Measurements from ENCODE around the gene ICAM5. TPM values are rescaled to one million over a fixed set of nuclear protein-coding genes. Genes with fewer than 3 reads are reported as not detected.

ICAM5 gene
- total and polyA plus RNA-seq, 2 donors from 2014 or later, result 0.34 to 2.9 TPM

GRCh38 chr19:10252707-10253106, 37.0 kb upstream of the ICAM5 start:
- TF ChIP-seq CTCF (IDR thresholded peaks at IDR 0.05; ENCODE audit: borderline replicate concordance, extremely low read depth, insufficient read depth), result no peak
- DNase-seq (no peak), FAIRE-seq (no peak)
- intact Hi-C loops (cut with DNase I), result loop anchor here (5.0 kb wide), 1 partner anchor 145 kb away; no protein-coding TSS in a partner anchor
- Histone ChIP-seq H3K4me1 (ENCODE audit: control insufficient read depth in 2 of 3, insufficient read depth in 2 of 3, low read depth in 1 of 3, low read length in 3 of 3) (peaks cover 0 to 8% (median 0%) of the 10 kb centered on the region in 3 donors), H3K9ac (ENCODE audit: low read length in 3 of 3) (peak overlapping the region; percentile 26 to 97 (median 81)), H3K9me3 (ENCODE audit: control insufficient read depth in 2 of 3, insufficient read depth in 1 of 3, low read length in 3 of 3) (no peaks in the 10 kb centered on the region), H3K36me3 (ENCODE audit: control insufficient read depth in 2 of 3, insufficient read depth in 3 of 3, low read length in 3 of 3) (peaks cover 2 to 21% (median 15%) of the 10 kb centered on the region in 3 donors), H3K27ac (ENCODE audit: low read depth in 2 of 2, low read length in 2 of 2) (peak overlapping the region in 1 of 2 donors; percentile 88), H3K4me3 (ENCODE audit: low read length in 3 of 3) (peak overlapping the region; percentile 97 to 99 (median 98)), H3K27me3 (ENCODE audit: control insufficient read depth, insufficient read depth, low read length) (no peaks in the 10 kb centered on the region)

- FAIRE-seq (no peak), DNase-seq (no peak)
- TF ChIP-seq CTCF (IDR thresholded peaks at IDR 0.05; ENCODE audit: borderline replicate concordance, extremely low read depth, insufficient read depth), result no peak
- intact Hi-C loops (cut with DNase I), result loop anchor here (5.0 kb wide), 1 partner anchor 143 kb away; no protein-coding TSS in a partner anchor
- Histone ChIP-seq H3K27me3 (ENCODE audit: control insufficient read depth, insufficient read depth, low read length) (no peaks in the 10 kb centered on the region), H3K4me3 (ENCODE audit: low read length in 3 of 3) (no peak overlapping the region), H3K9me3 (ENCODE audit: control insufficient read depth in 2 of 3, insufficient read depth in 1 of 3, low read length in 3 of 3) (no peaks in the 10 kb centered on the region), H3K27ac (ENCODE audit: low read depth in 2 of 2, low read length in 2 of 2) (no peak overlapping the region), H3K4me1 (ENCODE audit: control insufficient read depth in 2 of 3, insufficient read depth in 2 of 3, low read depth in 1 of 3, low read length in 3 of 3) (peaks cover 0 to 8% (median 0%) of the 10 kb centered on the region in 3 donors), H3K9ac (ENCODE audit: low read length in 3 of 3) (no peak overlapping the region), H3K36me3 (ENCODE audit: control insufficient read depth in 2 of 3, insufficient read depth in 3 of 3, low read length in 3 of 3) (peaks cover 2 to 25% (median 17%) of the 10 kb centered on the region in 3 donors)
Measured at GRCh38 chr19:10254244-10254643, 35.5 kb upstream of the ICAM5 start.

GRCh38 chr19:10255358-10255757, 34.4 kb upstream of the ICAM5 start:
- peaks cover 2 to 25% (median 20%) of the 10 kb centered on the region in 3 donors for H3K36me3 ChIP-seq (ENCODE audit: control insufficient read depth in 2 of 3, insufficient read depth in 3 of 3, low read length in 3 of 3)
- H3K27ac ChIP-seq (ENCODE audit: low read depth in 2 of 2, low read length in 2 of 2), result no peak overlapping the region
- H3K9me3 ChIP-seq (ENCODE audit: control insufficient read depth in 2 of 3, insufficient read depth in 1 of 3, low read length in 3 of 3), result no peaks in the 10 kb centered on the region
- peaks cover 0 to 8% (median 0%) of the 10 kb centered on the region in 3 donors for H3K4me1 ChIP-seq (ENCODE audit: control insufficient read depth in 2 of 3, insufficient read depth in 2 of 3, low read depth in 1 of 3, low read length in 3 of 3)
- no peak for DNase-seq
- FAIRE-seq, result no peak
- H3K9ac ChIP-seq (ENCODE audit: low read length in 3 of 3), result no peak overlapping the region
- no peak overlapping the region for H3K4me3 ChIP-seq (ENCODE audit: low read length in 3 of 3)
- no peak for TF ChIP-seq CTCF (IDR thresholded peaks at IDR 0.05; ENCODE audit: borderline replicate concordance, extremely low read depth, insufficient read depth)
- intact Hi-C loops (cut with DNase I), result no loop called here
- H3K27me3 ChIP-seq (ENCODE audit: control insufficient read depth, insufficient read depth, low read length), result no peaks in the 10 kb centered on the region

- H3K27ac ChIP-seq (ENCODE audit: low read depth in 2 of 2, low read length in 2 of 2), result no peak overlapping the region
- TF ChIP-seq CTCF (IDR thresholded peaks at IDR 0.05; ENCODE audit: borderline replicate concordance, extremely low read depth, insufficient read depth), result no peak
- H3K27me3 ChIP-seq (ENCODE audit: control insufficient read depth, insufficient read depth, low read length), result no peaks in the 10 kb centered on the region
- no peak overlapping the region for H3K4me3 ChIP-seq (ENCODE audit: low read length in 3 of 3)
- H3K4me1 ChIP-seq (ENCODE audit: control insufficient read depth in 2 of 3, insufficient read depth in 2 of 3, low read depth in 1 of 3, low read length in 3 of 3), result peaks cover 0 to 8% (median 0%) of the 10 kb centered on the region in 3 donors
- DNase-seq (peak in 1 of 5 donors; percentile 73), FAIRE-seq (no peak)
- peaks cover 2 to 25% (median 20%) of the 10 kb centered on the region in 3 donors for H3K36me3 ChIP-seq (ENCODE audit: control insufficient read depth in 2 of 3, insufficient read depth in 3 of 3, low read length in 3 of 3)
- no peaks in the 10 kb centered on the region for H3K9me3 ChIP-seq (ENCODE audit: control insufficient read depth in 2 of 3, insufficient read depth in 1 of 3, low read length in 3 of 3)
- no peak overlapping the region for H3K9ac ChIP-seq (ENCODE audit: low read length in 3 of 3)
- intact Hi-C loops (cut with DNase I), result no loop called here
Measured at GRCh38 chr19:10256551-10256950, 33.2 kb upstream of the ICAM5 start.
